GM21619 (cell line): Measurements from ENCODE around the gene TBC1D32.
"Not testable (repeated sequence)": the region's sequence is repeated elsewhere in the genome, so short reads cannot be mapped to it uniquely, and the experiment has no call there.

ENCODE experiments used
- ATAC-seq: cut with Tn5 transposase; IDR thresholded peaks from one replicate; pipeline ENCODE4 v1.9.1; 2021; ENCODE audit not compliant: unreplicated experiment

Gene TBC1D32

DNA sequence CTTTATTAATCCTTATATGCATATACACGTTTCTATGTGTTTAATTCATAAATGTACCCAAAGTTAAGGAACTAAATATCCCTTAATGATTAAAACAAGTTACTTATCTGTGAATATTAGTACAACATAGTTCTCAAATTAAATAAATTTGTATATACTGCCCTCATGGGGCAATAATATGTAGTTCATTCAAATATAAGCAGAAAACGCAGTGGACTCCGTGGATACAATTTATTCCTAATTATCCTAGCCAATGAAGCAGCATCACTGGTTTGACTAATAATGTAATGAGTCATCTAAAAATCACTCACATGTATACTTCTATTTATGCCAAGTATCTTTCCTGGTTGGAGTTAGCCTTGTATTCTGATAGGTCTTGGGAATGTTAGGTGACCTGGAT is 111.6 kb downstream of the TBC1D32 start:
- no peak for ATAC-seq

DNA sequence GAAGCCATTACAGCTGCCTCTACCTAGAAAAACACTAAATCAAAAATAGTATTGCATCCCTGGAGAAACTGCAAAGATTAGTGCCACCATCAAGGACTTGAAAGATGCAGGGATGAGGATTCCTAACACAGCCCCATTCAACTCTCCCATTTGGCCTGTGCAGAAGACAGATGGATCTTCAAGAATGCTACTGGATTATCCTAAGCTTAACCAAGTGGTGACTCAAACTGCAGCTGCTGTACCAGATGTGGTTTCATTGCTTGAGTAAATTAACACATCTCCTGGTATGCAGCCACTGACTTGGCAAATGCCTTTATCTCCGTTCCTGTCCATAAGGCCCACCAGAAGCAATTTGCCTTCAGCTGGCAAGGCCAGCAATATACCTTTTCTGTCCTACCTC is 117.4 kb downstream of the TBC1D32 start:
- no peak for ATAC-seq

DNA sequence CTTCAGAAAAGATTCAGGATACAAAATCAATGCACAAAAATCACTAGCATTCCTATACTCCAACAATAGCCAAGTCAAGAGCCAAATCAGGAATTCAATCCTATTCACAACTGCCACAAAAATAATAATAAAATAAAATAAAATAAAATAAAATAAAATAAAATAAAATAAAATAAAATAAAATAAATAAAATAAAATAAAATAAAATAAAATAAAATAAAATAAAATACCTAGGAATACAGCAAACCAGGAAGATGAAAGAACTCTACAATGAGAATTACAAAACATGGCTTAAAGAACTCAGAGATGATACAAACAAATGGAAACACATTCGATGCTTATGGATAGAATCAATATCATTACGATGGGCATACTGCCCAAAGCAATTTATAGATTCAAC is 120.9 kb downstream of the TBC1D32 start:
- not testable (repeated sequence) for ATAC-seq

DNA sequence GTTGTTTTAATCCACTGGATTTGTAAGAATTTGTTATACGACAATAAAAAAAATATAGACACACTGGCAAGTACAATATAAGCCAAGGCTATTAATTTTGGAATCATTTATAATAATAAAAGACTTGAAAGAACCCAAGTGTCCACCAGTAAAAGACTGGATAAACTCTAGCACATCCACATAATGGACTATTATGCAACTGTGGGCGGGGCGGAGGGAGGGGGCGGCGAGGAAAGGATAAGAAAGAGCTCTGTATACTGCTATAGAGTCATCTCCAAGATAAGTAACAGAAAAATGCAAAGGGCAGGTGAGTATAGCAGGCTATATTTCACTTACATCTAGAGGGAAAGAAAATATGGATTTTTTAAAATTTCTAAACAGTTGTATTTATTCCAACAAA is 123.3 kb downstream of the TBC1D32 start:
- no peak for ATAC-seq

DNA sequence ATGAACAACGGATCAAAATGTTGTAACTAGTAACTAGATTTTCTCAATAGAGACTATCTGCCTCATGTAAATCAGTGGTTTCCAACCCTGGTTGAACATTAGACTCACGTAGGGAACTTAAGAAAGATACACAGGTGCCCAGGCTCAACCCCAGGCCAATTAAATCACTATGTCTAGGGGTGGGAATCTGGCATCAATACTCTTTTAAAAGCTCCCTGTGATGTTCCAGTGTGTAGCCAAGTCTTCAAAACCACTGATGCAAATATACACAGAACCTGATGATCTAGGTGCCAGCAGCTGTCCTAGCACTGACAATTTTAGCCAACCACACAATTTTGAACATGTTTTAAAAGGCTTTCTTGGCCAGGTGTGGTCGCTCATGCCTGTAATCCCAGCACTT is 128.7 kb downstream of the TBC1D32 start:
- ATAC-seq, result peak; percentile 67

DNA sequence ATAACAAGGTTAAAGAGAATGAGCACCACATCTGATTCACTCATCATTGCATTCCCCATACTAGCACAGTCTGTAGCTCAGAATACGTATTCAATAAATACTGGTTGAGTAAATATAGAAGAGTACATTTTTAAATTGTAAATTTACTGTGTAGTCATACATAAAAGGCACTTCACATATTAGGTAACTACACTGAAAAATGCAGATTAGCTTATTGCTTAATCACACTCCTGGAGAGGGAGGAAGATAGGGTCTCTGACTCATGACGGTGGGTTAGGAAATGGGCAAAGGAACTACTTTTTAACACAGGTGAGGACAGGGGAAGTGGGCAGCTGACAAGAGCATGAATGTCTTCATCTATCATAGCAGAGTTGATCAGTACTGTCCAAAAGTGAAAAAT is 133.2 kb downstream of the TBC1D32 start:
- no peak for ATAC-seq

DNA sequence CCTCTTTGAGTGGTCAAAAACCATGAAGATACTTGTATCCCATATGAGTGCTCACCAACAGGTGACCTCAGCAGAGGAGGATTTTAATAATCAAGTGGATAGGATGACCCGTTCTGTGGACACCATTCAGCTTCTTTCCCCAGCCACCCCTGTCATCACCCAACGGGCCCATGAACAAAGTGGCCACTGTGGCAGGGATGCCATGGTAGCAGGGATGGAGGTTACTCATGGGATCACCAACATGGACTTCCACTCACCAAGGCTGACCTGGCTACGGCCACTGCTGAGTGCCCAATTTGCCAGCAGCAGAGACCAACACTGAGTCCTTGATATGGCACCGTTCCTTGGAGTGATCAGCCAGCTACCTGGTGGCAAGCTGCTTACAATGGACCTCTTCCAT is 138.2 kb downstream of the TBC1D32 start:
- ATAC-seq, result not testable (repeated sequence)

DNA sequence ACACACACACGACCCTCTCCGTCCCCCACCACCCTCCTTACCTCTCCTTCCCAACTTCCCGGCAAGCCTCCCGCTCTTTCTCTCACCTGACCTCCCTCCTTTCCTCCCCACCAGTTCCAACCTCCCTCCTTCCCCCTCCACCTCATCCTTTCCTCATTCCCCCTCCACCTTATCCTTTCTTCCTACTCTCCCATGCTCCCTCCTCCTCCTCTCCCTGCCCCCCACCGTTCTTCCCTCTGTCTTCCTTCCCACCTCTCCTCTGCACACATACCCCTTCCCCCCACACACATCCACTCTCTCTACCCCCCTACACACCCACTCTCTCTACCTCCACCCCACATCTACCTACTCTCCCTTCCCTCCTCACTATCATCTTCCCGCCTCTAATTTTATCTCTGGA is 144.2 kb downstream of the TBC1D32 start:
- ATAC-seq, result no peak

DNA sequence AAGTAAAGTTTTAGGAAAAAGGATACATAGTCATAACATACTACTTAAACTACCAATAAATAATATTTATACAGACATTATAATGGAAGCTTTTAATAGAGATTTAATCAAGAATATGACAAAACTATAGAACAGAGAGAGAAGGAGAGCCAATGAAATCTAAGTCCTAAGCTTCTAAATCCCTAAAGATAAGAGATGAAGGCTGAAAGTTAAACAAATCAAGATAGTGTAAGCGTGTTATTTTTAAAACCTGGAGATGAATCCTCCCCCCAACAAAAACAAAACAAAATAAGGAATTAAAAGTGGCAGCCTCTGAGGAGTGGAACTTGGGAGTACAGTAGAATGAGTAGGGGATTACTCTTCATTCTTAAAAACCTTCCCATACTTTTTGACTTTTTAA is 145.9 kb downstream of the TBC1D32 start:
- no peak for ATAC-seq

DNA sequence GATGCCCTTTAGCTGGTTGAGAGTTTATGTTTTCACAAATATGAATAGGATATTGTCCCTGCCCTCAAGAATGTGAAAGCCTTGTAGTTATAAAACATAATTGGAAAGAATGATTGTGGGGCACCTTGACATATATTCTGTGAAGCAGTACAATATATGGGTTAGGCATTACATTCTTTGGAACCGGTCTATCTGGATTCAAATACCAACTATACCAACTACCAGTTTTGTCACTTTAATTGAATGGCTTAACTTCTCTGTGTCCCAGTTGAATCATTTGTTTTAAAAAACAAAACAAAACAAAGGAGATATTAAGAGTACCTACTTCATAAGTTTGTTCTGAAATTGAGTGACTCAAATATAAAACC is 146.5 kb downstream of the TBC1D32 start:
- ATAC-seq, result no peak

DNA sequence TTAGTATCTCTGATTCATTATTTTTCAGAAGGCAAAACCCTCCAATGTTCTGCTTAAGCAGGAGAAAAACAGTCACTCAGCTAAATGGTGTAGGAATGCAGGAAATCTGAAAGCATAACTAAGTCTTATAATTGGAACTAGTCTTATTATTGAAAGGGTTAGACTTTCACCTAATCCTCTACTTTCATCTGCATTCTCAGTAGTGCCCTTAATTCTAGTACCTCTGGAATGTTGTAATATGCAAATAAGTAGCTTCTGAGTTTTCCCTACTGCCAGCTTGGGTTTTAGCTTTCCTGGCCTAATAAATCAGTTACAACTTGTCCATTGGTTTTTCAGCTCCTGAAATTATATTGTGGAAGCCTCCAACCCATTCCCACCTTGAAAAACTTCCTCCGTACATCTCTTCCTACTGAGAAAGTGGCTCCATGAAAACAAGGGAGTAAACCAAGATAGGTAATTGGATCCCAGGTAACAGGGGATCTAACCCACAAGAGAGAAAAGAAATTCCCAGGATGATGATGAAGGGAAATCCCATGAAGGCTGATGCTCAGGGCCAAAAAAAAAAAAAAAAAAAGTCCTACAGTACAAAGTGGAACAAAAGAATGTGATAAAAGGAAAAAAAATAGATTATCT is 147.0 kb downstream of the TBC1D32 start:
- no peak for ATAC-seq

DNA sequence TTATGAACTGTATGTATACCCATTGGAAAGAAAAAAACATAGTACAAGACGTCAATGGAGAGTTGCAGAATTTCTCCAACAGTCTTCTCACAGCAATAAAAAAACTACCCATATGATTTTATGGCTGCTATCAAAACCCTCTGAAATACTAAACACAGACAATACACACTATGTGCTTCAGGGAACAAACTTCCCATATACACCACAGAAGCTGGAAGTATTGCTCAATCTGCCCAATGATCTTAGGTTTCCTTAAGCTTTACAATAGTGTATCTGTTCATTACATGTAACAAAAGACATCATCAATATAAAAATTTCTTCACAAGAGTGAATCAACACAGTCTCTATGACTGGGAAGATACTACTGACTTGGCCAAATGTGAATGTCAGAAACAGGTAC is 150.5 kb downstream of the TBC1D32 start:
- no peak for ATAC-seq

DNA sequence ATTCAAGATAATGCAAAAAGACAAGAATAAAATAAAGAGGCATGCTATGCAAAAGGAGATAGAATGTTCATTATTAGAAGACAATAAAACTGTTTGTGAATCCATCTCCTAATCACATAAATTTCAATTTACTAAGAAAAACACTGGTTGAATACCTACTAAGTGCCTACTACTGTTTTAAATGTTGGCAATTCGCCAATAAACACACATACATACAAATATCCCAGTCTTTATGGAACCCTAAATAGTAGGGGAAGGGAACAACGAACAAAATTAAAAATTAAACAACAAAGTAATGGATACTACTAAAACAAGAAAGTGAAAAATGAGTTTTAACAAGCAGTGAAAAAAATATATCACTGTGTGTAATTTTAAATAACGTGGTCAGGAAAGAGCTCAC is 158.5 kb downstream of the TBC1D32 start:
- no peak for ATAC-seq

DNA sequence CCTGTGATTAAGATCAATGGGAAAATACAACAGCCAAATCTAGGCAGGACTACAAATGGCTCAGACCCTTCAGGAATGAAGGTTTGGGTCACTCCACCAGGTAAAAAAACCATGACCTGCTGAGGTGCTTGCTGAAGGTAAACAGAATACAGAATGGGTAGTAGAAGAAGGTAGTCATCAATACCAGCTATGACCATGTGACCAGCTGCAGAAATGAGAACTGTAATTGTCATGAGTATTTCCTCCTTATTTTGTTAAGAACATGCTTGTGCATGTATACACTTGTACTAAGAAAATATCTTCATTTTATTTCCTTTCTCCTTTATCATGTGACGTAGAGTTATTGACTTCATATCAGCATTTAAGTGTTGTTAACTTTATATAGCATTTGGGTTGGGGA is 161.8 kb downstream of the TBC1D32 start:
- ATAC-seq, result not testable (repeated sequence)

DNA sequence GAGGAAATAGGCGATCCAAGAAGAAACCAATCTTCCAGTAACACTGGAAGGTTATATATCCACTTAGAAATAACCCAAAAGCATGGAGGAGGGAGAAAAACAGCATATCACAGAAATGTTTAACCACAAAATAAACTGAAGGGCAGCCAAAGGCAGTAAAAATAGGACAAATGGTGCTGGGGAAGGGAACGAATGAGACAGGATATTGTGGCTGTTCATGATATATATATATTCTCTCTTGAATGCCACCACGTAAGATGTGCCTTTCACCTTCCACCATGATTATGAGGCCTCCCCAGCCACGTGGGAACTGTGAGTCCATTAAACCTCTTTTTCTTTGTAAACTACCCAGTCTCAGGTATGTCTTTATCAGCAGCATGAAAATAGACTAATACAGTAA is 162.4 kb downstream of the TBC1D32 start:
- no peak for ATAC-seq

DNA sequence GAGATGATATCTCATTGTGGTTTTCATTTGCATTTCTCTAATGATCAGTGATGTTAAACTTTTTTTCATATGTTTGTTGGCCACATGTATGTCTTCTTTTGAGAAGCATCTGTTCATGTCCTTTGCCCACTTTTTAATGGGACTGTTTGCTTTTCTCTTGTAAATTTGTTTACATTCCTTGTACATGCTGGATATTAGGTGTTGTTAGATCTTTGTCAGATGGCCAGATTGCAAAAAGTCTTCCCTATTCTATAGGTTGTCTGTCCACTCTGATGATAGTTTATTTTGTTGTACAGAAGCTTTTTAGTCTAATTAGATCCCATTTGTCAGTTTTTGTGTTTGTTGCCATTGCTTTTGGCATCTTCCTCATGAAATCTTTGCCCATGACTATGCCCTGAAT is 172.4 kb downstream of the TBC1D32 start:
- no peak for ATAC-seq

DNA sequence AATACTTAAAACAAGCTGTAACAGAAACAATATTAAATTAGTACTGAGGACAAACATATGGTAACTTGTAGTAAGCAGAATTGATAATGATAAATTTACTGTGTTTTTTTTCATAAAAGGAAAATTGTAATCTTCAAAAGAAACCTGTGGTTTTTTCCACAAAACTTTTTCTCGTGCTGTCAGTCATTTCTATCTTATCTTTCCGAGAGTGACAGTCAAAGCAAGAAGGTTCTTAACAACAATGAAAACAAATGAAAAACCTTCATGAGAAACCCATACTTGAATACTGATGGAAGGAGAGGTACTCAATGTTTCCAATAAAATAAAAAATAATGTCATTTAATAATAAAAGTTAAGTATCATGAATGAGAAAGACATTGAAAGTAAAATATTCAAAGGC is 174.0 kb downstream of the TBC1D32 start:
- no peak for ATAC-seq

DNA sequence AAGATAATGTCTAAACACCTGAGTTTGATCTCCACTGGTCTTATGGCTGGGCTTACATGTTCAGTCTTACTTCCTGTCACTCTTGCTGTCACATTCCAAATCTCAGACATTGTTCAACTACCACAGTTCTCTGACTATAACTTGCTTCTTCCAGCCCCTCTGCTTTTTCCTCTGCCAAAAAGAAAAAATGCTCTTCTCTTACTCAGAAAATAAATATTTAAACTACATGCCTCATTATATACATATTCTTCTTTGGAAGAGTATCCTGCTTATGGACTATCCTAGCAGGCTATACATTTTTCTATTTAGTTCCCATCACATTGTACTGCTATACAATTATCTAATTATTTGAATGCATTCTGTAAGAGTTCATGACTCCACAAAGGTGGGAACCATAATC is 175.4 kb downstream of the TBC1D32 start:
- no peak for ATAC-seq

DNA sequence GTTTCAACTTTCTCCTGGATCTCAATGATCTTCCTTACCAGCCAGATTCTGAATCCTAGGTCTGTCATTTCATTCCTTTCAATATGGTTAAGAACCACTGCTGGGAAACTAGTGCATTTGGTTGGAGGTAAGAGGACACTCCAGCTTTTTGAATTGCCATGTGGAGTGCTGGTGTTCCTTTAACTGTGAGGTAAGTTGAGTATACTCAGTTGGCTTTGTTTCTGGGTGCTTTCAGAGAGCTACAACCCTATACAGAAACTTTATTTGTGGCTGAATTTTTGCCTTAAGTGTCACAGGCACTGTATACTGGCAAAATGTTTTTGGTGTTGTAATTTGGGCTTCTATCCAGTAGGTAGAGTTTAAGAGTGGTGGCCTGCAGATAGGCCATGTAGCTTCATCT is 175.8 kb downstream of the TBC1D32 start:
- no peak for ATAC-seq

DNA sequence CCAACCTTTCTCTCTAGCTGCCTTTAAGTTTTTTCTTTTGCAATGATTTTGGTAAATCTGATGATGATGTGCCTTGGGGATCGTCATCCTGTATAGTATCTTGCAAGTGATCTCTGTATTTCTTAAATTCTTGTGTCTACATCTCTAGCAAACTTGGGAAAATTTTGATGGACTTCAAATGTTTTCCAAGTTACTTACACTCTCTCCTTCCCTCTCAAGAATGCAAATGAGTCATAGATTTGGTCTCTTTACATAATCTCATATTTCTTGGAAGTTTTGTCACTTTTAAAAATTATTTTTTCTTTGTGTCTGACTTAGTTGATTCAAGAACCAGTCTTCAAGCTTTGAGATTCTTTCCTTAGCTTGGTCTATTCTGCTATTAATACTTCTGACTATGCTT is 176.4 kb downstream of the TBC1D32 start:
- ATAC-seq, result no peak

DNA sequence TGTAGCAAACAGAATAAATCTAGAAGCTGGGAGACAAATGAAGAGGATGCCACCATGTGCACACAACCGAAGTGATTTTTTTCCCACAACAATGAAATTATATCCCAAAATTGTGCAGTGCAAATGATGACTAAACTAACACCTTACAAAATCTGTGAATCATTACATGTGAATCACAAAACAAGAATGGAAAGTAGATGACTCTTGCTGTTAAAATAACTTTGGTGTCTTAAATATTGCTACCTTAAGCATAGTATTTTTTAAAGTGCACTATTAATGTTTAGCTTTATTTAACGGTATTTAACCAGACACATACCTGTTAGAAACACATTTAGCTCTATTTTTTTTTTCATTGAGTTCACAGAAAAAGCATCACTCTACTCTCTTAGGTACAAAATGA is 190.8 kb downstream of the TBC1D32 start:
- ATAC-seq, result no peak

DNA sequence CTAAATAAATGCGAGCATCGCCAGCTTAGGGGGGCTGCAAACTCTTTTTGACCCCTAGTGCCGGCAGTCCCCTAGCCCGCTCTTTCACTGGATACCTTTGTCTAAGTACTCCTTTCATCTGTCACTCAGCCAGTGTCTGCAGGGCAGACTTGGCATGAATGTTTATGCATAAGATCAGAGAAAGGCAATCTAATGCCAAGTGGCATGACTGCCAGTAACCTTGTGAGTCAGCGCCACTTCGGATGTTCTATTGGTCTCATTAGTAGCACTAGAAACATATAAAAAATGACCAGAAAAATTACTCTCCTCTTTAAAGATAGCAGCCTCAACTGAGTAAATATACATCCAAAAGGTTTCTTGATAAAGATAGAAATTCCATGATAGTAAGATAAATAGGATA is 192.2 kb downstream of the TBC1D32 start:
- no peak for ATAC-seq

DNA sequence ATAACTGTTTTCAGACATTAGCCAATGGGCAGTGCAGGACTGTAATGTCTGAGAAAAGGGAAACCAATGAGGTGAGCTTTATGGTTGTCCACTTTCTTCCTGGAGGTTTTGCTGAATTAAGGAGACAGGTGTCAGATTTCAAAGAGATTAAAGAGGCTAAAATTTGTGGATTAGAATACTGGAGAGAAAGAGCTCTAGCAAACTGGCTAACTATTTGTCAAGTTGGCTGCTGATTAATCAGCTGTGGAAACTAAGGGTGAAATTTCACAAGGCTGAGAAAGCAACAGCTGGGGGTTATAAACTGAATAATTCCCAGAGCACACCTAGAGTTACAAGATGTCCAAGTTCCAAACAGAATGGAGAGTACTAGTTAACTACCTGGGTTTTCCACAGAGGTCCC is 198.9 kb downstream of the TBC1D32 start:
- ATAC-seq, result no peak

DNA sequence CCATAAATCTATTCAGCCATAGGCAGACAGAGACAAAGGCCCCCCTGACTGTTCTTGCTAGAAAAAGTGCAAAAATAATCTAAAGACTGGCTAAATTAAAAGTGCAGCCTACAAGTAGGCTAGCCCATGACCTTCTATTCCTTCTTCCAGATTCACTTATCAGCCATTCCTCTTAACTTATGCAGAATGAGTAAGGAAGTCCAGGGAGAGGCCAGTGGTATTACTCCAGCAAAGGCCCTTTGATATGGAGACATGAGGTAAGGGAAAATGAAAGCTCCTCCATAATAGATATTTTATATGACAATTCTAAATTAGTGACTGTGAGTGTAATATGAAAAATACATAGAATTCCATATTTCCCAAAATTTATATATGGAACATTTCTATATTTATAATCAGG is 199.4 kb downstream of the TBC1D32 start:
- no peak for ATAC-seq
